ENCODE data around the gene TRUB2.

Gene TRUB2

DNA sequence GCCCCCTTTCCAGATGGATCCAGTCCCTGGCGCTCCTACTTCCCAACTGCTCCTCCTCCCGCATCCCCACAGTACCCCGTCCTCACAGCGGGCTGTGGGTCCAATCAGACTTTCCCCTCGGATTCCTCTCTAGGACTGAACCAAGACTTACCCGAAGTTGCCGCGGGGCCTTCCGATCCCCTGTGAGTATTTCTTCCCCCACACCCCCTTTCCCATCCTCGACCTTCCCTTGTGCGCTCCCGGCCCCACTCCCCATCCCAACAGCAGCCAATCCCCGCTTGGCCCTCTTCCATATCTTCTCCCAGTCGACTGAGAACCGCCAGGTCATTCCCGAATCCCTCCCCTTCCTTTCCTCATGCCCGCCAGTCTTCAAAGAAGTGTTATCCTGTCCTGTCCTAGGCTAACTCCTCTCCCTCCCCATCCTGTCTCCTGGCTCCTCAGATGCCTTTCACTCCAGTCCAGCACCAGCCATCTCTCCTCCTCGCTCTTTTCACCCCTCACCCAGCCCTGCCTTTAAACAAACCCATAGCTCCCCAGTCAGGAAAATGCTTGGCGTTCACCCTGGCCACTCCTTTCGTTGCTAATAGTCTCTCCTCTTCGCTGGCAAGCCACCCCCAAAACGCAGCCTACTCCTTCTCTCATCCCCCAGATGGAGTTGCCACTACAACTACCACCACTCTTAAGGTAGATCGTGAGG is 45.5 kb downstream of the TRUB2 start:
- Mint-ChIP-seq H3K27me3 (no peaks in the 10 kb centered on the region), H3K4me1 (peaks cover 24 to 38% of the 10 kb centered on the region in 2 donors), H3K27ac (peak overlapping the region; percentile 98), H3K4me3 (peak overlapping the region; percentile 94 to 98), H3K9me3 (no peaks in the 10 kb centered on the region), H3K36me3 (peaks cover 20 to 40% of the 10 kb centered on the region in 2 donors)
- no peak for DNase-seq
- ATAC-seq (replicated peaks) = no peak

- H3K27me3 Mint-ChIP-seq = no peaks in the 10 kb centered on the region
- DNase-seq (peak; percentile 99), ATAC-seq (replicated peaks) (peak; percentile 98 to 99)
- H3K36me3 Mint-ChIP-seq = peaks cover 24 to 42% of the 10 kb centered on the region in 2 donors
- peak within 1 kb of the TSS; percentile 98 for H3K27ac Mint-ChIP-seq
- H3K9me3 Mint-ChIP-seq = no peaks in the 10 kb centered on the region
- peak within 1 kb of the TSS; percentile 94 to 98 for H3K4me3 Mint-ChIP-seq
- H3K4me1 Mint-ChIP-seq = peaks cover 26 to 38% of the 10 kb centered on the region in 2 donors
Observed at GRCh38 chr9:128276008-128276573, 46.2 kb downstream of the TRUB2 start, which contains the start of gene SWI5. TSS of gene SWI5 (plus strand) at chr9:128276276.

- Mint-ChIP-seq H3K4me1 (peaks cover 26 to 38% of the 10 kb centered on the region in 2 donors), H3K27ac (peak within 1 kb of the TSS; percentile 98), H3K27me3 (no peaks in the 10 kb centered on the region), H3K4me3 (peak within 1 kb of the TSS; percentile 94 to 98), H3K9me3 (no peaks in the 10 kb centered on the region), H3K36me3 (peaks cover 24 to 44% of the 10 kb centered on the region in 2 donors)
- ATAC-seq (replicated peaks) = peak; percentile 70 to 72
- DNase-seq = peak; percentile 17
Observed at GRCh38 chr9:128275198-128276007, 46.8 kb downstream of the TRUB2 start, which contains the start of gene GOLGA2. TSS of gene GOLGA2 (minus strand) at chr9:128276007. CDS start at chr9:128275976, 31 bp downstream.

- H3K4me1 Mint-ChIP-seq = peaks cover 25 to 38% of the 10 kb centered on the region in 2 donors
- no peaks in the 10 kb centered on the region for H3K27me3 Mint-ChIP-seq
- no peaks in the 10 kb centered on the region for H3K9me3 Mint-ChIP-seq
- H3K4me3 Mint-ChIP-seq = no peak overlapping the region
- no peak for DNase-seq
- ATAC-seq (replicated peaks) = no peak
- peaks cover 21 to 40% of the 10 kb centered on the region in 2 donors for H3K36me3 Mint-ChIP-seq
- no peak overlapping the region for H3K27ac Mint-ChIP-seq
Observed at GRCh38 chr9:128274245-128274644, 48.0 kb downstream of the TRUB2 start.

- DNase-seq (no peak), ATAC-seq (replicated peaks) (no peak)
- Mint-ChIP-seq H3K27ac (no peak overlapping the region), H3K36me3 (peaks cover 25 to 55% of the 10 kb centered on the region in 2 donors), H3K9me3 (no peaks in the 10 kb centered on the region), H3K4me3 (no peak overlapping the region), H3K27me3 (no peaks in the 10 kb centered on the region), H3K4me1 (peaks cover 12 to 21% of the 10 kb centered on the region in 2 donors)
Observed at GRCh38 chr9:128271512-128271911, 50.7 kb downstream of the TRUB2 start.

GRCh38 chr9:128271112-128271511 is 51.1 kb downstream of the TRUB2 start:
- Mint-ChIP-seq H3K9me3 (no peaks in the 10 kb centered on the region), H3K4me3 (no peak overlapping the region), H3K27ac (no peak overlapping the region), H3K27me3 (no peaks in the 10 kb centered on the region), H3K36me3 (peaks cover 27 to 55% of the 10 kb centered on the region in 2 donors), H3K4me1 (peaks cover 8 to 17% of the 10 kb centered on the region in 2 donors)
- no peak for ATAC-seq (replicated peaks)
- DNase-seq = no peak

DNA sequence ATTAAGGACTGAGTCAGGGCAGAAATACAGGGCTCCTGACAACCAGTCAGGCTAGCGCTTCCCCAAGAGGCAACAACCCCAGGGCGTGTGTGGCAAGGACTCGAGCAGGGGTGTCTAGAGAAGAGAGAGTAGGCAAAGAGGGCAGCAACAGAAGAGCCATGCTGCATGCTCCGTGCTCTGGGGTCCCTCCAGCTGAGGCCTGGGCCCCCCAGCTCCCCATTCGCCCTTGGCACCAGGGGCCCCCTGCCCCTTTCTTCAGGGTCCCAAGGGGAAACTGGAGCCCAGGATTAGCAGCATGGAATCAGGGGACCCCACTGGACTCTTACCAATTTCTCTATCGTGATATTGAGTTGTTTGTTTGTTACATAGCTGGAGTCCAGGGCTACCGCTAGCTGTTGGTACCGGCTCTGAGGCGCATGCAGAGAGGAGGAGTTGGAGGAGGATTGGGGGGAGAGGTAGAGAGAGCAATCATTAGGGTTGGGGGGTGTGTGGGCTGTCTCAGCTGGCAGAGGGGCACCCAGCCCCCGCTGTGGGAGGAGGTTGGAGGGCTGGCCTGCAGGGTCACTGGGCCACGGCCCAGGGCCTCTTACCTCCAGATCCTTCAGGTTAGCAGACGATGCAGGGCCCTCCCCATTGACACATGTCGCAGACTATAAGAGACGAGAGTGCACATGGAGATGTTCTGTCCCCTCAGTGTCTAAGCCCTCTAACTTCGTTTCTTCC is 55.2 kb downstream of the TRUB2 start:
- Mint-ChIP-seq H3K4me1 (peaks cover 0 to 1% of the 10 kb centered on the region in 2 donors), H3K9me3 (no peaks in the 10 kb centered on the region), H3K4me3 (no peak overlapping the region), H3K27ac (no peak overlapping the region), H3K27me3 (no peaks in the 10 kb centered on the region), H3K36me3 (peaks cover 36 to 64% of the 10 kb centered on the region in 2 donors)
- no peak for ATAC-seq (replicated peaks)
- DNase-seq = no peak

GRCh38 chr9:128265348-128265847 is 56.8 kb downstream of the TRUB2 start:
- H3K9me3 Mint-ChIP-seq = no peaks in the 10 kb centered on the region
- ATAC-seq (replicated peaks) = no peak
- H3K4me1 Mint-ChIP-seq = peaks cover 0 to 2% of the 10 kb centered on the region in 2 donors
- DNase-seq = no peak
- H3K36me3 Mint-ChIP-seq = peaks cover 44 to 67% of the 10 kb centered on the region in 2 donors
- no peak overlapping the region for H3K27ac Mint-ChIP-seq
- H3K4me3 Mint-ChIP-seq = no peak overlapping the region
- no peaks in the 10 kb centered on the region for H3K27me3 Mint-ChIP-seq

DNA sequence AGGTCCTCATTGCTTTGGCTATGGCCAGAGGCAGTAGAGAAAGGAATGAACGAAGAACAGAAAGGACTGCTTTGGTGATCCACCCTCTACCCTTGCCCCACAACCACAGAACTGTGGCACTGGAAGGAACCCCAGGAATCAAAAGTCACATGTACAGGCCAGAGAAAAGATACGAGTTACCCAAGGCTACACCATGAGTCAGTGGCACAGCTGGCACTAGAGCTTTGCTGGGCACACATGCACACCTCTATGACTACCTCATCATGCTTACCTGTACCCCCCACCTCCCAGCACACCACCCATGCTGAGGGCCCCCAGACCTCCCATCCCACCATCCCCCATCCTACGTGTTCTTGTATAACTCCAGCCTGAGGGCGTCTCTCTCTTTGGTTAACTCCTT is 59.6 kb downstream of the TRUB2 start:
- Mint-ChIP-seq H3K27ac (no peak overlapping the region), H3K36me3 (peaks cover 57 to 72% of the 10 kb centered on the region in 2 donors), H3K9me3 (no peaks in the 10 kb centered on the region), H3K4me1 (peaks cover 0 to 2% of the 10 kb centered on the region in 2 donors), H3K27me3 (no peaks in the 10 kb centered on the region), H3K4me3 (no peak overlapping the region)
- ATAC-seq (replicated peaks) (no peak), DNase-seq (no peak)

DNA sequence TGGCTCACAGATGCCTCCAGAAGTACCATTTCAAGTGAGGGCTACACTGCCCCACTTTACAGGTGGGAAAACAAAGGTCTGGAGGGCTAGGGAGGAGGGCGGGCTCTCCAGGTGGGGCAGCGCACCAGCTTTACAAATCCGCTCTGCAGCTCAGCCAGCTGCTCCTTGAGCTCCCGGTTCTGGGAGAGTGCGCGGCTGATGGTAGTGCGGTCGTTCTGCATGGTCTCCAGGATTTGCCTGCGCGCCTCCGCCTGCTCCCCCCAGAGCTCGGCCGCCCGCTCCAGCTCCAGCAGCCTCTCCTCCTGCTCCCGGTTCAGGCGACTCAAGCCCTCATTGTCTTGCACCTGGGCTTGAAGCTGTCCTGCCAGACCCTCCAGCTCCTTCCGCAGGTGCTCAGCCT is 61.9 kb downstream of the TRUB2 start:
- Mint-ChIP-seq H3K27ac (no peak overlapping the region), H3K4me3 (no peak overlapping the region), H3K27me3 (no peaks in the 10 kb centered on the region), H3K36me3 (peaks cover 50 to 61% of the 10 kb centered on the region in 2 donors), H3K9me3 (no peaks in the 10 kb centered on the region), H3K4me1 (peaks cover 2 to 3% of the 10 kb centered on the region in 2 donors)
- DNase-seq (no peak), ATAC-seq (replicated peaks) (no peak)

GRCh38 chr9:128259156-128259555 is 63.1 kb downstream of the TRUB2 start:
- Mint-ChIP-seq H3K27ac (no peak overlapping the region), H3K9me3 (no peaks in the 10 kb centered on the region), H3K36me3 (peaks cover 53 to 61% of the 10 kb centered on the region in 2 donors), H3K4me1 (peaks cover 4 to 7% of the 10 kb centered on the region in 2 donors), H3K27me3 (no peaks in the 10 kb centered on the region), H3K4me3 (no peak overlapping the region)
- DNase-seq (no peak), ATAC-seq (replicated peaks) (no peak)

- H3K27me3 Mint-ChIP-seq = no peaks in the 10 kb centered on the region
- peaks cover 53 to 61% of the 10 kb centered on the region in 2 donors for H3K36me3 Mint-ChIP-seq
- ATAC-seq (replicated peaks) (no peak), DNase-seq (no peak)
- peaks cover 4 to 7% of the 10 kb centered on the region in 2 donors for H3K4me1 Mint-ChIP-seq
- no peak overlapping the region for H3K27ac Mint-ChIP-seq
- H3K9me3 Mint-ChIP-seq = no peaks in the 10 kb centered on the region
- H3K4me3 Mint-ChIP-seq = no peak overlapping the region
Observed at GRCh38 chr9:128258326-128258725, 63.9 kb downstream of the TRUB2 start.

GRCh38 chr9:128257907-128258306 is 64.3 kb downstream of the TRUB2 start:
- no peak for DNase-seq
- no peaks in the 10 kb centered on the region for H3K27me3 Mint-ChIP-seq
- H3K9me3 Mint-ChIP-seq = no peaks in the 10 kb centered on the region
- H3K36me3 Mint-ChIP-seq = peaks cover 49 to 58% of the 10 kb centered on the region in 2 donors
- ATAC-seq (replicated peaks) = no peak
- H3K4me3 Mint-ChIP-seq = no peak overlapping the region
- H3K27ac Mint-ChIP-seq = no peak overlapping the region
- peaks cover 4 to 7% of the 10 kb centered on the region in 2 donors for H3K4me1 Mint-ChIP-seq

Measured in stimulated activated naive B cell treated with anti-CD40 and anti-IgM and Interleukin-4, amounts not matched to agents 10 μg/mL and 1 μg/mL and 100 μg/mL, for 72 hours (primary cell).